GM21515 (cell line): ENCODE data around the gene PEX26.
A peak's percentile ranks its signal among the peaks of the same experiment; 100 is the strongest.
"Not testable (repeated sequence)": the region's sequence is repeated elsewhere in the genome, so short reads cannot be mapped to it uniquely, and the experiment has no call there.

ENCODE experiments used
- ATAC-seq: cut with Tn5 transposase; IDR thresholded peaks from one replicate; pipeline ENCODE4 v1.9.1; 2021; ENCODE audit not compliant: unreplicated experiment

PEX26 gene

DNA sequence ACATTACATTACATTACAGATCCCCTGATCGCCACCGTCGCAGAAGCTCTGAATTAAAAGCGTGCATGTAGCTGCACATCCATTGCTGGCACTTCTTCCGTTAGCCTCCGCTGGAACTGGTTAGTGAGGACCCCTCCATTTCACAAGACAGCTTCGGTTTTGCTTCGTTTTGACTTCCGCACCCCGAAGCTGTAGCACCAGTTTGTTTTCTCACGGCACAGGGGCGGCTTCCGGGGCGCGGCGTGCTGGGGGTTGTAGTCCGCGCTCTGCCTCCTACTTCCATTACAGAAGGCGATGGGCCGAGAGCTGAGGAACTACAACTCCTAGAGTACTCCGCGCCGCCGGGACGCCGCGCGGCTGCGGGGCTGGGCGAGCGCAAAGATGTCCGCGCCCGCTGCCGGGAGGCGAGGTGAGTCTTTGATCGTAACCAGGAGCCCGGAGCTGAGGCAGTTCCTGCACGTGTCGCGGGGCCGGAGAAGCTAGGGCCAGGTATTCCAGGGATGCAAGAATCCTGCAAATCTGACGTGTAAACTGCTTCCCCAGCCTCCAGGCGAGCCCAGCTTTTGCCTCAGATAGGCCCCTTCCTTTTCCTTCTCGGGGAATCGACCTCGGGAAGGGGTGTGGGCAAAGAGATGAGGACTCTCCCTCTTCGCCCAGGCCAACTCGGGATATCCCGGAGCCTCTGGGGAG, at the start of gene PEX26:
Gene PEX26 (plus strand): TSS at position 352 of the 690 bp plus-strand sequence. CDS start 387 bp downstream, outside the sequence.
- ATAC-seq, result peak; percentile 92

DNA sequence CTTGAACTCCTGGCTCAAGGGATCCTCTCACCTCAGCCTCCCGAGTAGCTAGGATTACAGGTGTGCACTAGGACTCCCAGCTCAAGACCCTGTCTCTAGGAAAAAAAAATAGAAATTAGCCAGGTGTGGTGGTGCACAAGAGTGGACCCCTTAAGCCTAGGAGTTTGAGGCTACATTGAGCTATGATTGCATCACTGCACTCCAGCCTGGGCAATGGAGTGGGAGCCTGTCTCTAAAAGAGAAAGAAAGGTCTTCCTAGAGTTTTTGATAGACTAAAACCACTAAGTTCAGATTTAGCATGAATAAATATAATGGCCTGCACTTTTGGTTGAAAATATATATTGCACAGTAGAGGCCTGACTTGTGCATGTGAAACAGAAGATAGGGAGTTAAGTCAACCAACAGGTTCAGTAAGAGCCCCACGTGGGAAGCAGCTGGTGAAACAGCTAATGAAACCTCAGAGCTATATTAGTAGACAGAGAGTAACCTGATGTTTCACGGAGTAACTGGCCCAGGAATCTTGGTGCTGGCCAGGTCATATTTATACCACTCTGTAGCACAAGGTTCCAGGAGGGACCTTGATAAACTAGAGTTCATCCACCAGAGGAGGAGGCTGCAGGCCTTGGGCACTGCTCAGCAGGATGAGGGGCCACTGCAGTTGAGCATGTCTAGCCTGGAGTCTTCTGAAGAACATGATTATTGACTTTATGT, 48.8 kb upstream of the PEX26 start:
- no peak for ATAC-seq

DNA sequence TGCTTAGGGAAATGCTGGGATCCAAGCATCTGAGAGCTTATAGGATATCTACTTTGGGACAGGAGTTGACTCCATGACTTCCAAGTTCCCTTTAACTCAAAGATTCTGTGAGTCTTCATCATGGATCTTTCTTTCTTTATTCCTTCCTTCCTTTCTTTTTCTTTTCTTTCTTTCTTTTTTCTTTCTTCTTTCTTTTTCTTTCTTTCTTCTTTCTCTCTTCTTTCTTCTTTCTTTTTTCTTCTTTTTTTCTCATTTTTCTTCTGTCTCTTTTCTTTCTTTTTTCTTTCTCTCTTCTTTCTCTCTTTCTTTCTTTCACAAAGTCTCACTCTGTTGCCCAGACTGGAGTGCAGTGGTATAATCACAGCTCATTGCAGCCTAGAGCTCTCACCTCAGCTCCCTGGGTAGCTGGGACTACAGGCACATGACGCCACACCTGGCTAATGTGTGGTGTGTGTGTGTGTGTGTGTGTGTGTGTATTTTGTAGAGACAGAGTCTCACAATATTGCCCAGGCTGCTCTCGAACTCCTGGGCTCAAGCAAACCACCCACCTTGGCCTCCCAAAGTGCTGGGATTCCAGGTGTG, 48.0 kb upstream of the PEX26 start:
- ATAC-seq, result no peak

DNA sequence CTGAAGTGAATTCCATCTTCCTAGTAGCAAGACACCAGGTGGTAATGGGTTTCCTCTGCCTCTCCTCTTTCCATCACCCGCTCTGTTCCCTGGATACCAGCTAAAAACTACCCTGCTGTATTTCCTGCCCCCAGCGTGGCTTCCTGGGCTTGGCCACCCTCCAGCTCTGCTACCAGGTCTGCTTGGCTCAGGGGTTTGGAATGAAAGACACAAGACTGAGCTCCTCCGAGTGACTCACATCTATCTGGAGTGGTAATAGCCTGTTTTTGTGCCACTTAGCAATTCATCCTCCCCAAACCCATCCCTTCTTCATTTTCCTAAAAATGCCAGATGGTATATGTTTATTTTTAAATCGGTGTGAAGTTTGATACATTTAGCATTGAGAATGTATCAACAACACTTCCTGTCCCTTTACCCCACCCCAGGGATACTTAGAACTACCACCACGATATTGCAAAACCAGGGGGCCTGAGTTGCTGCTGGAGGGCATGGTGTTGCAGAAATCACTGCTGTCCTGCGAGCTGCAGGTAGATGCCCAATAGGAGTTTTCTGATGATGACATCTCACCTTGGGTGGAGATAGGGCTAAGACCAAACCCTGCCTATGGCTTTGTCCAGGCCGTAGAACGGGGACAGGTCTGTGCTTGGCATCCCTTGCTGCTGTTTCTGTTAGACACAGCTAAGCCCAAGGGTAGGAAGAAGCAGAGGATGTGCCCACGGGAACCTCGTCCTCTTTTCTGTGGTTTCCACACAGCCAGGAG, 45.9 kb upstream of the PEX26 start:
- no peak for ATAC-seq

DNA sequence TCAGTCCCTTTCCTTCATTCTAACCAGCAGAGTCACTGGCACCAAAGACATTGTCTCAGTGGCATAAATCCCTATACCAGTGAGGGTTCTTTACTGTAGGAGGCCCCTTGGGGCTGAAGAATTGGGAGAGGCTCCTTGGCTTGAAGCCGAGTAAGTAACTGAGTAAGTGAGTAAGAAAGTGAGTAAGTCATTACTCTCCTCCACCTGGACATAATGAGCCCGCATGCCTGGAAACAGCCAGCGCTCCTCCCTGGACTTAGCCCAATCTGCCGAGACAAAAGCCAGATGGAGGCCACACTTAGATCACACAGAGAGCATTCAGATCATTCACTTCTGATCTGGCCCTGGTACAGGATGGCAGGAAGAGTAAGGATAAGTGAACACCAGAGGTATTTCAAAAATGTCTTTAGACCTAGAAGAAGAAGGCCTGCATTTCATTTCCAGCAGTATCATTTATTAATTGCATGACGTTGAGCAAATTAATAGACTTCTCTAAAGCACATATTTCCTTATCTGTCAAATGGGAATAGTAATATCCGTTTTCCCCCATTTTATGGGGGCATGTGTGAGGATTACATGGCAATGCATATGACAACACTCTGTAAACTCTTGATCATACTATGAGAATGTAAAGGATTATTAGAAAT, 45.2 kb upstream of the PEX26 start:
- ATAC-seq, result no peak

DNA sequence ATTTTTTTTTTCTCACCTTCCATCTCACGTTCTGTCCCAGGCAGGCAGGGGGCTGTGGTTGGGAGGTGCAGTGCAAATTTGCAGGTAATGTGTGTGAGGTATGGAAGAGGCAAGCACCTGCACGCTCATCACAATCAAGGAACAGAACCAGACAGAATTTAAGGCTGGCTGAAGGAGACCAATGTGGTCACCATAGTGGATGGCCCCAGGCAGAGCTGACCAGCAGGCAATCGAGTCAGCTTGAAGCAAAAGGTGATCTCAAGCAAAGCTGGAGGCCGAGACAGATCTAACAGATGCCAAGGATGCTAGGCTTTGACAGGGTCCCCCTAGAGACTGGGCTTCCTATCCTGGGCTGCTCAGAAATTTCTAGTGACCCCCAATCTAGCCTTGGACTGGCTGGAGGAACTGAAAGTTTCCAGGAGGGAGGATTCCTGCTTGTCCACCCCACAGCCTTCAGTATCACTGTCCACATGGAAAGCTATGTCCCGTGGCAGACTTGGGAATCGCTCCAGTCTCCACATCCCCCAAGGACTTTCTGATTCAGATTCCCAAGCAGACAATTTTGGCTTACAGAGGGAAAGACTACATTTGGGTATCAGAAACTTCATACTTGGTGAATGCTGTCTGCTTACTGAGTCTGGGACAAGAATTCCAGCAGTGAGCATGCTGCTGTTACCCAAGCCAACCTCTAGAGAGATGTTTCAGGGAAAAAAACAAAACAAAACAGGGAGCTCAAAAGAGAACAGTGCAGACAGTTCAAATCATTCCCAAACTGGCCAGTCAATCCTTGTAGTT, 44.4 kb upstream of the PEX26 start:
- no peak for ATAC-seq

DNA sequence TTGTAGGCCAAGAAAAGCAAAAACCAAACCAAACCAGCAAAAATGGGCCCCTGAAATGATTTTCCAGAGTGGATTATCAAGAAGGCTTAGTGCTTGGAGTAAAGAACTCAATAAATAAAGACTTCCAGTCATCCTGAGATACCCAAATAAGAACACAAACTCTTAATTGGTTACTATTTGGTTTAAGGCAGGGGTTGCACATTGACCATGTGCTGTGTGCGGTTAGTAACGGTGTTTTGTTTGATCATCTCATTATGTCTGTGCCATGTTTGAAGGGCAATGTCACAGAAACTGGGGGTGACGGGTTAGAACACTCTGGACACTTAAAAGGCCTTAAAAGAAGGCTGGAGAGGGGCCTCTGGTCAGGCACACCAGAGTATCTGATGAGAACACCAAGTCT, 43.7 kb upstream of the PEX26 start:
- ATAC-seq, result no peak

DNA sequence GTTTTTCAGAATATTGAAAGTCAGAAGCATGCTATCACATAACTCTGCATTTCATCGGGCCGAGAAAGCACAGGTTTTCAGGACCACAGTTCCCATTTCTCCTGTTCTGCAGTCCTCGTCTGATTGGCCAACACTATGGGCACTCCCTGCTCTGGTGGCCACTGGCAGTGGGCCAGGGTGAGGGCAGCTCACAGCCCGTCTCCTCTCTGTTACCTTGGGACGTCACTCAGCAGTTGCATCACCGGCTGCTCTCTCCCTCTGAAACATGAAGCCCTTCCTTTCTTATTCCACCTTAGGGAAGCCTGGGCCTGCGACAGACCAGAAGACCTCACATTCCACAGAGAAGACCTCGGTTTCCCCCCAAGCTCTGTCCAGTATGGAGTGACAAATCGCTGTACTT, 42.0 kb upstream of the PEX26 start:
- ATAC-seq, result no peak

DNA sequence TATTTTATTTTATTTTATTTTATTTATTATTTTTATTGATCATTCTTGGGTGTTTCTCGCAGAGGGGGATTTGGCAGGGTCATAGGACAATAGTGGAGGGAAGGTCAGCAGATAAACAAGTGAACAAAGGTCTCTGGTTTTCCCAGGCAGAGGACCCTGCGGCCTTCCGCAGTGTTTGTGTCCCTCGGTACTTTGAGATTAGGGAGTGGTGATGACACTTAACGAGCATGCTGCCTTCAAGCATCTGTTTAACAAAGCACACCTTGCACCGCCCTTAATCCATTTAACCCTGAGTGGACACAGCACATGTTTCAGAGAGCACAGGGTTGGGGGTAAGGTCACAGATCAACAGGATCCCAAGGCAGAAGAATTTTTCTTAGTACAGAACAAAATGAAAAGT, 36.9 kb upstream of the PEX26 start:
- not testable (repeated sequence) for ATAC-seq

DNA sequence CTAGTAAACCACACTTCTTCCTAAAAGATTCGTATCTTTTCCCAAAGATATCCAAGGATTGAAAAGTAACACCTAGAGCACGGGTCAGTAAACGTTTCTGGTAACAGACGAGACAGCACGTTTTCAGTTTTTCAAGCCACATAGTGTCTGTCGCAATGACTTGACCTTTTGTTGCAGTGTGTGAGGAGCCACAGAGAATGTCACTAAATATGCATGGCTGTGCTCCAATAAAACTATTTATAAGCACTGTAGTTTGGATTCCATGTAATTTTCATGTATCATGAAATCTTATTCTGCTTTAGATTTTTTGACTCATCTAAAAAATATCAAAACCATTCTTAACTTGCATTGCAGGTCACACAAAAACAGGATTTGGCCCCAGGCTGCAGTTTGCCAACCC, 35.1 kb upstream of the PEX26 start:
- ATAC-seq, result no peak

DNA sequence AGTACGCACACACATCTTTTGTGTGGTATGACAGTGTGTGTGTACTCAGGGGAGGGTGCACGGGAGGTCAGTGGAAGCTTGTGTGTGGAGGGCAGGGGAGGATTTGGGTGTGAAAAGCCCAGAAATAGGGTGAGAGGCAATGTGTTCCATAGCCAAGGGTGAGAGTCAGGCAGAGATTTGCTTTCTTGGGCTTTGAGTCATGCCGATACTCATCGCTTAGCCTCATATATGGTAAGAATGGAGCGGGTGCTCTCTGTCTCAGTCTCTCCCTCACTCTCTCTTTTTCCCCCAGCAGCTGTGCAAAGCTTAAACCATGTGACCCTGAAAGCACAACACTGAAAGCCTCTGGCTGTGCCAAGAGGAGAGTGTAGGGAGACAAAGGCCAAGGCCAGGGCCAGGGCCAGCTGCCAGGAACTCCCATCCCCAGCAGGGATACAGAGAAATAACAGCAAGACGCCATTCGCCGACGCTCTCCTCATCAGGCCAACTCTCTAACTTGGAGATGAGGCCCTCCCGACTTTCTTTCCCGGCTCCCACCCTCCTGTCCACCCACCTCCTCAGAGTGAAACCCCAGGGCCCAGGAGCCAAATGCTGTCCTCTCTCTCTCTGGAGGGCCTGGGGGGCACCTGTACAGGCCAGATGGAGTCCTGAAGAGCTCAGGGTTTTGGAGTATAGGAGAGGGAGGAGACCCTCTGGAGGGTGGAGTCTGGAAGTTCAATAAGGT, 33.1 kb upstream of the PEX26 start:
- ATAC-seq, result no peak

DNA sequence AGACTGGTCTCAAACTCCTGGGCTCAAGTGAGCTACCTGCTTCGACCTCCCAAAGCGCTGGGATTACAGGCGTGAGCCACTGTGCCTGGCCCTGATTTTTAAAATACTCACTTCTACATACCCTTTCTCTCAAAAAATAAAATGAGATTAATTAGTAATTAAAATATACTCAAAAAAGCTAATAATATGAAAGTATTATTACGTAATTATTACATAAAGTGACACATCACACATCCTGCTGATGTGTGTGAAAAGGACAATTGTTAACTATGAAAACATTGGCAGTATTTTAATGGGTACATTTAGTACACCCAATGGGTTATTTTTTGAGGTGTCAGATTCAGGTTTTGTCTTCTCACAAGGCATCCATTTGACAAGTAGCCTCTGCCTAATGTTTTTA, 32.0 kb upstream of the PEX26 start:
- ATAC-seq, result no peak

DNA sequence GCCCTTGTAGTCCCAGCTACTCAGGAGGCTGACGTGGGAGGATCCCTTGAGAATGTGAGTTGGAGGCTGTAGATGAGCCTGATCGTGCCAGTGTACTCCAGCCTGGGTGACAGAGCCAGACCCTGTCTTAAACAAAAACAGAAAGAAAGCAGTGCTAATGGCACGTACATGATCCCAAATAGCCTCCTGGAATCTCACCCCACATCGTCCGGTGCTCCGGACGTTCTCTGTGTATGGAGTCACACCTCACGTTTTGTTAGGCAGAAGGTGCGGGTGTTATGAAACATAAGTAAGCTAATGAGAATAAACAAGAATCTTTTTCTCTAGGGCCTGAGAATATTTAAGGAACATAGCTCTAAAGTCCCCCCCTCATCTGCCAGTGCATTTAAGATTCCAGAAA, 29.7 kb upstream of the PEX26 start:
- ATAC-seq, result no peak

DNA sequence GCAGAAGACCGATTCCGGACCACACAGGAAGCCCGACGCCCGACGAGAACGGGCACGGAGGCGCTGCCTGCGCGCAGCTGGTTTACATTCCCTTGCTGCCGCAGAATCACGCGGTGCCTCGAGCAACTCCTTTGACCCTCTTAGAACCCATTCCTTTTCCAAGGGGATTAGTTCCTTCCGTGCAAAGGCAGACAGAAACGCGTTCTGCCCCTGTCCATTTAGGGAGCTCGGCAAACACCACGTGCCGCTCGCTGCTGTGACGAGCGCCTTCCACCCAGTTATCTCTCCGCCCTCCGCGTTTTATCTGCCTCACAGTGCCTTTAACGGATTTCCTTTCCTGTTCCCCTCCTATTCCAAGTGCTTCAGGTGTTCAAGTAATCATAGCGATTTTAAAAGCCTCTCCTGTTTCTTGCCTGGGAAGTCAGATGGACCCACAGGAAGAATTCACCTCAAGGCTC, 29.3 kb upstream of the PEX26 start:
- no peak for ATAC-seq

DNA sequence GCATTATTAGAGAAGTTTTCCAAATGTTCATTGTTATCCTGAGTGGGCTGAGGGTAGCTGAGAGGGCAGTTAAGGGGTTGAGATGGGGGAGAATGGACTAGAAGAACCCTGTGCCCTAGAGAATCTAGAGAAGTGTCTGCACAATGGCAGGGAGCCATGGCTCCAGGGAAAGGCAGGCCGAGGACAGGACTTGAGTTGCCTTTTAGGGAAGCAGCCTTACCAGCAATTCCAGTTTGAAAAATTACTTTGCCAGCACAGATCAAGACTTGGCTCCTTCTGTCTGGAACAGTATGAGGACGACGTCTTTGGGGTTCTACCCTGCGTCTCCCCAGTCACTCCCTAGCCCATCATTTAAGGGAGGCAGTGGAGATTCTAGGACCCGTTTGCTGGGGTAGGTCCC, 27.7 kb upstream of the PEX26 start:
- ATAC-seq, result no peak

DNA sequence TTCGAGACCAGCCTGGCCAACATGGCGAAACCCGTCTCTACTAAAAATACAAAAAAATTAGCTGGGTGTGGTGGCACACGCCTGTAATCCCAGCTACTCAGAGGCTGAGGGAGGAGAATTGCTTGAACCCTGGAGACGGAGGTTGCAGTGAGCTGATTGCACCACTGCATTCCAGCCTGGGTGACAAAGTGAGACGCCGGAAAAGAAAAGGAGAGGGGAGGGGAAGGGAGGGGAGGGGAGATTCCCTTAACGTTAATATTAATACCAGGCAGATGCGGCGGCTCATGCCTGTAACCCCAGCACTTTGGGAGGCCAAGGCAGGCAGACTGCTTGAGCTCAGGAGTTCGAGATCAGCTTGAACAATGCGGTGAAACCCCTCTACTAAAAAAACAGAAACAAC, 26.7 kb upstream of the PEX26 start:
- not testable (repeated sequence) for ATAC-seq

DNA sequence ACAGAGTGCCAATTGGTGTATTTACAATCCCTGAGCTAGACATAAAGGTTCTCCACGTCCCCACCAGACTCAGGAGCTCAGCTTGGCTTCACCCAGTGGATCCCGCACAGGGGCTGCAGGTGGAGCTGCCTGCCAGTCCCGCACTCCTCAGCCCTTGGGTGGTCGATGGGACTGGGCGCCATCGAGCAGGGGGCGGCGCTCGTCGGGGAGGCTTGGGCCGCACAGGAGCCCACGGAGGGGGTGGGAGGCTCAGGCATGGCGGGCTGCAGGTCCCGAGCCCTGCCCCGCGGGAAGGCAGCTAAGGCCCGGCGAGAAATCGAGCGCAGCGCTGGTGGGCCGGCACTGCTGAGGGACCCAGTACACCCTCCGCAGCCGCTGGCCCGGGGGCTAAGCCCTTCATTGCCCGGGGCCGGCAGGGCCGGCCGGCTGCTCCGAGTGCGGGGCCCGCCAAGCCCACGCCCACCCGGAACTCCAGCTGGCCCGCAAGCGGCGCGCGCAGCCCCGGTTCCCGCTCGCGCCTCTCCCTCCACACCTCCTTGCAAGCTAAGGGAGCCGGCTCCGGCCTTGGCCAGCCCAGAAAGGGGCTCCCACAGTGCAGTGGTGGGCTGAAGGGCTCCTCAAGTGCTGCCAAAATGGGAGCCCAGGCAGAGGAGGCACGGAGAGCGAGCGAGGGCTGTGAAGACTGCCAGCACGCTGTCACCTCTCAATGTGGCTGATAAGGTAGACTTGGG, 24.4 kb upstream of the PEX26 start:
- ATAC-seq, result not testable (repeated sequence)

DNA sequence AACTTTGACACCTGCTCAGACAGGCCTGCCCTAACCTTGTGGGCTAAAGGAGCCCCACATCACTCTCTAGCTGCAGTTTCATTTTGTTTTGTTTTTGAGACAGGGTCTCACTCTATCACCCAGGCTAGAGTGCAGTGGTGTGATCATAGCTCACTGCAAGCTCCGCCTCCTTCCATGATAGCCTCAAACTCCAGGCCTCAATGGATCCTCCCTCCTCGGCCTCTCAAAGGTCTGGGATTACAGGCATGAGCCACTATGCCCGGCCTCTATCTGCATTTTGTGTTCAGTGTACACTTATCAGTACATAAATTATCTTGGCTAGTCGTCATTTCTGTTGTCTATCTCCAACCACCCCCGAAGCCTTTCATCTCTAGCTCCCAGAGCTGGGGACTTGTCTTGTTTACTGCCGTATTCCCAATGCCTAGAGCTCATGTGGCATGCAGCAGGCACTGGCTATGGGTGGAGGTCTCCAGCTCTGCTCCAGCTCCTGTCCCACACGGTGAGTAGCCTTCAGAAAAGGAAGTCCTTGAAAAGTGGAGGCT, 22.1 kb upstream of the PEX26 start:
- no peak for ATAC-seq
